HG03135 (cell line): ENCODE results near the gene RPRD1B.

Experiments
- ATAC-seq: cut with Tn5 transposase; IDR thresholded peaks from one replicate; pipeline ENCODE4 v1.9.1; 2021; ENCODE audit warnings: mild to moderate bottlenecking, moderate library complexity; ENCODE audit not compliant: unreplicated experiment

The RPRD1B gene

GRCh38 chr20:38117635-38118034, 84.1 kb downstream of the RPRD1B start:
- ATAC-seq = no peak

- no peak for ATAC-seq
These were observed 85.9 kb downstream of the RPRD1B start for GRCh38 chr20:38119446-38119845.

- no peak for ATAC-seq
These were observed 87.1 kb downstream of the RPRD1B start for GRCh38 chr20:38120625-38120988.

GRCh38 chr20:38121741-38122140, 88.2 kb downstream of the RPRD1B start:
- no peak for ATAC-seq

GRCh38 chr20:38123021-38123587, 89.6 kb downstream of the RPRD1B start:
- no peak for ATAC-seq

GRCh38 chr20:38125157-38126056, 91.9 kb downstream of the RPRD1B start:
- ATAC-seq = no peak

GRCh38 chr20:38126146-38126921, 92.8 kb downstream of the RPRD1B start:
- no peak for ATAC-seq

- ATAC-seq = no peak
These were observed 93.5 kb downstream of the RPRD1B start for GRCh38 chr20:38126932-38127621.

- ATAC-seq = no peak
These were observed 94.5 kb downstream of the RPRD1B start for GRCh38 chr20:38127920-38128528.

GRCh38 chr20:38128691-38129090, 95.1 kb downstream of the RPRD1B start:
- no peak for ATAC-seq

GRCh38 chr20:38129248-38129865, 95.8 kb downstream of the RPRD1B start:
- ATAC-seq = no peak

GRCh38 chr20:38129893-38130609, 96.5 kb downstream of the RPRD1B start:
- ATAC-seq = no peak

GRCh38 chr20:38130687-38131587, 97.4 kb downstream of the RPRD1B start:
- ATAC-seq = no peak

- no peak for ATAC-seq
These were observed 98.1 kb downstream of the RPRD1B start for GRCh38 chr20:38131588-38132121.

GRCh38 chr20:38132156-38132909, 98.8 kb downstream of the RPRD1B start:
- no peak for ATAC-seq

- no peak for ATAC-seq
These were observed 99.5 kb downstream of the RPRD1B start for GRCh38 chr20:38132910-38133501.
